ENCODE data around the gene G3BP2.

- TF ChIP-seq CTCF (conservative IDR thresholded peaks at IDR 0.05; ENCODE audit: low read length) (no peak), EZH2phosphoT487 (IDR thresholded peaks at IDR 0.05; ENCODE audit: borderline replicate concordance) (no peak)
These were observed 42.3 kb downstream of the G3BP2 start for GRCh38 chr4:75630937-75631329.
